Thyroid gland (tissue), 4 donors: ENCODE measurements around the gene PRR5.

ENCODE experiments used
- CTCF ChIP-seq, 6 experiments: fragments of 200-600 bp in 3 of 6; fragments of 450-650 bp in 3 of 6; sonication (generic) in 3 of 6; IDR thresholded peaks; one replicate each; pipeline ENCODE4 v1.5.1; 2016 to 2019; ENCODE audit warnings: antibody characterized with exemption in 6 of 6, mild to moderate bottlenecking in 2 of 6, inconsistent platforms in 1 of 6, moderate library complexity in 1 of 6
- POLR2A ChIP-seq, 2 donors: fragments of 450-650 bp; IDR thresholded peaks; one replicate each; pipeline ENCODE4 v1.6.1; 2017; ENCODE audit warnings: antibody characterized with exemption in 2 of 2, mild to moderate bottlenecking in 2 of 2, moderate library complexity in 1 of 2

GRCh38 chr22:44680481-44680894, 21.5 kb upstream of the PRR5 start:
- TF ChIP-seq POLR2A (IDR thresholded peaks at IDR 0.05) = no peak
- TF ChIP-seq CTCF (IDR thresholded peaks at IDR 0.05) = no peak
